B cell (primary cell): Measurements from ENCODE around the gene SS18L1. TPM values are rescaled to one million over a fixed set of nuclear protein-coding genes. Genes with fewer than 3 reads are reported as not detected.

Experiments
- ATAC-seq: fragments of 200-7000 bp; cut with Tn5 transposase; one replicate; pipeline ENCODE4 v1.10.0; 2021; ENCODE audit warnings: low read depth, mild to moderate bottlenecking, moderate number of reproducible peaks, moderate library complexity
- CTCF ChIA-PET: fragments of 350-600 bp; sonication (Branson Sonifier 250); formaldehyde crosslinking; loops from one replicate; lab custom pipeline; 2021; ENCODE audit warnings: antibody characterized with exemption, inconsistent platforms; lab: Charles Lee
- POLR2A ChIA-PET: fragments of 350-600 bp; sonication (Branson Sonifier 250); formaldehyde crosslinking; loops from one replicate; lab custom pipeline; 2021; ENCODE audit warnings: antibody characterized with exemption; lab: Charles Lee
- DNase-seq: peaks from one replicate; pipeline ENCODE4 v3.0.0; 2013
- H2AFZ ChIP-seq: 2 replicates; pipeline ENCODE4 v1.6.1; 2012; ENCODE audit warnings: mild to moderate bottlenecking, low read depth, low read length; ENCODE audit not compliant: insufficient read depth, poor library complexity, severe bottlenecking
- H3K27ac ChIP-seq, 2 donors: 1 replicate in 1 of 2; 2 replicates in 1 of 2; pipeline ENCODE4 v1.5.1; 2012 to 2013; ENCODE audit warnings: low read length in 2 of 2, mild to moderate bottlenecking in 2 of 2, moderate library complexity in 1 of 2
- H3K27me3 ChIP-seq, 4 experiments: fragments of 200-600 bp in 1 of 4; sonication (generic) in 1 of 4; replicated peaks in 1 of 4; 1 replicate in 2 of 4; 2 replicates in 2 of 4; pipeline versions ENCODE4 v1.6.1 to v1.7.0; 2013 to 2016; ENCODE audit warnings: low read length in 3 of 4, mild to moderate bottlenecking in 2 of 4, mixed read lengths in 1 of 4, moderate library complexity in 1 of 4; ENCODE audit not compliant: insufficient read depth in 4 of 4, control insufficient read depth in 3 of 4; ENCODE audit errors: control extremely low read depth in 1 of 4
- H3K36me3 ChIP-seq, 2 experiments: replicated peaks in 1 of 2; 1 replicate in 1 of 2; 2 replicates in 1 of 2; pipeline versions ENCODE4 v1.6.1 to v1.7.1; 2013; ENCODE audit warnings: low read length in 1 of 2; ENCODE audit not compliant: insufficient read depth in 2 of 2, control insufficient read depth in 1 of 2; ENCODE audit errors: control extremely low read depth in 1 of 2, extremely low read depth in 1 of 2
- H3K4me1 ChIP-seq, 2 donors: fragments of 200-600 bp in 1 of 2; sonication (generic) in 1 of 2; 1 replicate in 1 of 2; 2 replicates in 1 of 2; pipeline versions ENCODE4 v1.5.1 to v1.6.1; 2013 to 2017; ENCODE audit warnings: low read length in 2 of 2; ENCODE audit not compliant: control insufficient read depth in 2 of 2, insufficient read depth in 2 of 2
- H3K4me2 ChIP-seq: replicated peaks from 2 replicates; pipeline ENCODE3; 2012; ENCODE audit warnings: mild to moderate bottlenecking, low read depth, low read length; ENCODE audit not compliant: poor library complexity, severe bottlenecking
- H3K4me3 ChIP-seq, 5 experiments: fragments of 200-600 bp in 1 of 5; sonication (generic) in 1 of 5; 1 replicate in 3 of 5; 2 replicates in 2 of 5; pipeline versions ENCODE4 v1.5.1 to v1.7.0; 2011 to 2016; ENCODE audit warnings: low read length in 4 of 5, mild to moderate bottlenecking in 4 of 5, low read depth in 2 of 5, control low read depth in 1 of 5, moderate library complexity in 1 of 5; ENCODE audit not compliant: insufficient read depth in 1 of 5; ENCODE audit errors: control extremely low read depth in 1 of 5, extremely low read depth in 1 of 5
- H3K79me2 ChIP-seq: fragments of 200-600 bp; sonication (generic); one replicate; pipeline ENCODE4 v1.6.0; 2016; ENCODE audit warnings: low read length; ENCODE audit not compliant: control insufficient read depth, insufficient read depth
- H3K9ac ChIP-seq: fragments of 200-600 bp; sonication (generic); 2 replicates; pipeline ENCODE4 v1.6.1; 2017; ENCODE audit warnings: mild to moderate bottlenecking, low read length, moderate library complexity
- H3K9me3 ChIP-seq, 3 donors: one replicate each; pipeline versions ENCODE4 v1.6.1 to v1.7.1; 2013; ENCODE audit warnings: low read length in 2 of 3; ENCODE audit not compliant: control insufficient read depth in 2 of 3, insufficient read depth in 1 of 3; ENCODE audit errors: control extremely low read depth in 1 of 3
- H4K20me1 ChIP-seq: 2 replicates; pipeline ENCODE4 v1.6.0; 2012; ENCODE audit warnings: mild to moderate bottlenecking, low read length; ENCODE audit not compliant: insufficient read depth, control insufficient read depth, poor library complexity, severe bottlenecking
- H3K27ac Mint-ChIP-seq: one replicate; pipeline ENCODE4 v1.8.0; 2021; ENCODE audit warnings: mixed read lengths
- H3K27me3 Mint-ChIP-seq: one replicate; pipeline ENCODE4 v1.8.0; 2021; ENCODE audit warnings: mixed read lengths
- H3K4me1 Mint-ChIP-seq: one replicate; pipeline ENCODE4 v1.8.0; 2021; ENCODE audit warnings: mixed read lengths
- H3K4me3 Mint-ChIP-seq: one replicate; pipeline ENCODE4 v1.8.0; 2021; ENCODE audit warnings: mixed read lengths
- H3K9me3 Mint-ChIP-seq: one replicate; pipeline ENCODE4 v1.8.0; 2022; ENCODE audit warnings: mixed read lengths; ENCODE audit not compliant: insufficient read depth
- EZH2 ChIP-seq: IDR thresholded peaks from 2 replicates; pipeline ENCODE4 v1.6.1; 2012; ENCODE audit warnings: borderline replicate concordance, low read depth, mild to moderate bottlenecking, moderate library complexity, low read length; ENCODE audit not compliant: insufficient read depth, poor library complexity, severe bottlenecking
- whole genome bisulfite sequencing: methylation state at CpG from one replicate; pipeline ENCODE4 v1.1.5; 2013; ENCODE audit warnings: missing lambda C conversion rate; ENCODE audit not compliant: insufficient coverage; 5-methylcytosine and 5-hydroxymethylcytosine counted together
- intact Hi-C: fragments of 100-400 bp; cut with micrococcal nuclease; formaldehyde crosslinking; loops from one replicate; pipeline ENCODE4 v1.10.0; 2022
- polyA plus RNA-seq: library from polyadenylated mRNA; depleted of rRNA; stranded (reverse); fragments of >200 nt; gene quantifications from 2 replicates; pipeline ENCODE4 v1.2.3, GENCODE V29; 2012
- total RNA-seq, 2 donors: library from RNA; stranded (reverse); fragments of 120-200 nt in 1 of 2; gene quantifications; 1 replicate in 1 of 2; 2 replicates in 1 of 2; pipeline versions ENCODE4 v1.2.3 to v1.2.4, GENCODE V29; 2013 to 2022
- TF ChIP-seq, protein P1 (sequence below): fragments of 200-600 bp; IDR thresholded peaks from one replicate; pipeline ENCODE4 v1.8.0; 2022; ENCODE audit warnings: antibody characterized with exemption, mild to moderate bottlenecking

The SS18L1 gene
- total and polyA plus RNA-seq, 2 donors (not counting 1 experiment from before 2014, with no cell fraction given): 15.4 to 20.7 TPM

DNA sequence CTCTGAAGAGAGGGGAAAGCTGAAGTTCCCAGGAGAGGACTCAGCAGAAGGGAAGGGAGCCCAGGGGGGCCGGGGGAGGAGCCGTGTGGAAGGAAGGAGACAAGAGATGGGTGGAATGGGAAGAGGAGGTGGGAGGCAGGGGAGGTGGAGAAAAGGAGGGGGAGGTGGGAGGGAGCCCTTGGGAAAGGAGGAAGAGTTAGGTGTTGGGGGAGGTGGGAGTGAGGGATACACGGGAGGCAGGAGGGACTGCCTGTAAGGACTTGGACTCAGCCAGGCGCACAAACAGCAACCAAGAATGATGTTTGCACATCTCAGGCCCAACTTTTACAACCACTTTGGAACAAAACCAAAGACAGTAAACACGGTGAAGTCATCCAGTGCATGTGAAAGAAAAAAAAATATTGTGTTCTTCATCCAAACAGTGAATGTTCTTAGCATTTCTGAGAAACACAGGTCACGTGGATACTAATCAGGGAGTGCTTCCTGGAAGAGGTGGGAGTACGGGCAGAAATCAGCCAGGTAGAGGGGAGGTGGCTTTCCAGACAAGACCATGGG, 38.7 kb upstream of the SS18L1 start:
- Mint-ChIP-seq H3K27ac (no peak overlapping the region), H3K4me1 (no peaks in the 10 kb centered on the region), H3K4me3 (no peak overlapping the region), H3K27me3 (peaks cover 9% of the 10 kb centered on the region), H3K9me3 (peaks cover 14% of the 10 kb centered on the region)
- TF ChIP-seq, protein P1, sequence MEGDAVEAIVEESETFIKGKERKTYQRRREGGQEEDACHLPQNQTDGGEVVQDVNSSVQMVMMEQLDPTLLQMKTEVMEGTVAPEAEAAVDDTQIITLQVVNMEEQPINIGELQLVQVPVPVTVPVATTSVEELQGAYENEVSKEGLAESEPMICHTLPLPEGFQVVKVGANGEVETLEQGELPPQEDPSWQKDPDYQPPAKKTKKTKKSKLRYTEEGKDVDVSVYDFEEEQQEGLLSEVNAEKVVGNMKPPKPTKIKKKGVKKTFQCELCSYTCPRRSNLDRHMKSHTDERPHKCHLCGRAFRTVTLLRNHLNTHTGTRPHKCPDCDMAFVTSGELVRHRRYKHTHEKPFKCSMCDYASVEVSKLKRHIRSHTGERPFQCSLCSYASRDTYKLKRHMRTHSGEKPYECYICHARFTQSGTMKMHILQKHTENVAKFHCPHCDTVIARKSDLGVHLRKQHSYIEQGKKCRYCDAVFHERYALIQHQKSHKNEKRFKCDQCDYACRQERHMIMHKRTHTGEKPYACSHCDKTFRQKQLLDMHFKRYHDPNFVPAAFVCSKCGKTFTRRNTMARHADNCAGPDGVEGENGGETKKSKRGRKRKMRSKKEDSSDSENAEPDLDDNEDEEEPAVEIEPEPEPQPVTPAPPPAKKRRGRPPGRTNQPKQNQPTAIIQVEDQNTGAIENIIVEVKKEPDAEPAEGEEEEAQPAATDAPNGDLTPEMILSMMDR: no peak
- no peak for TF ChIP-seq EZH2
- H3K4me3 ChIP-seq: no peak overlapping the region
- 63% methylated on average over 4 of the region's 7 CpGs for WGBS
- H3K4me2 ChIP-seq: no peak overlapping the region
- ATAC-seq: no peak
- ChIA-PET CTCF (no interaction called here), POLR2A (no interaction called here)
- H3K79me2 ChIP-seq: no peaks in the 10 kb centered on the region
- H3K36me3 ChIP-seq: no peaks in the 10 kb centered on the region
- intact Hi-C loops: no loop called here
- no peak overlapping the region for H2AFZ ChIP-seq
- no peak overlapping the region for H3K27ac ChIP-seq
- no peaks in the 10 kb centered on the region for H4K20me1 ChIP-seq
- H3K9ac ChIP-seq: no peak overlapping the region
- H3K9me3 ChIP-seq: peaks cover 0 to 91% (median 46%) of the 10 kb centered on the region in 3 donors
- peaks cover 0 to 16% (median 3%) of the 10 kb centered on the region in 4 experiments for H3K27me3 ChIP-seq
- H3K4me1 ChIP-seq: no peaks in the 10 kb centered on the region
- DNase-seq: no peak

DNA sequence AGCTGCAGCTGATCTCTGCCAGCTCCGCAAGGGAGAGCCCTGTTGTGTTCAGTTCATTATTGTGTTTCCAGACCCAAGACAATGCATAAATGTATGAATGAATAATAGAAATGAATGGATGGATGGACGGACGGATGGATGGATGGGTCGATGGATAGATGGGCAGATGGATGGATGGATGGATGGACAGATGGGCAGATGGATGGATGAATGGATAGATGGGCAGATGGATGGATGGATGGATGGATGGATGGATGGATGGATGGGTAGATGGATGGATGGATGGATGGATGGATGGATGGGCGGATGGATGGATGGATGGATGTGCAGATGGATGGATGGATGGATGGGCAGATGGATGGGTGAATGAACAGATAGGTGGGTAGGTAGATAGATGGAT, 38.0 kb upstream of the SS18L1 start:
- no peak overlapping the region for H2AFZ ChIP-seq
- no peak for DNase-seq
- ChIA-PET POLR2A (no interaction called here), CTCF (no interaction called here)
- no peak overlapping the region for H3K4me3 ChIP-seq
- Mint-ChIP-seq H3K4me1 (no peaks in the 10 kb centered on the region), H3K4me3 (no peak overlapping the region), H3K27ac (no peak overlapping the region), H3K27me3 (peaks cover 9% of the 10 kb centered on the region), H3K9me3 (peaks cover 17% of the 10 kb centered on the region)
- H4K20me1 ChIP-seq: no peaks in the 10 kb centered on the region
- H3K27ac ChIP-seq: no peak overlapping the region
- TF ChIP-seq EZH2: no peak
- TF ChIP-seq, protein P1: no peak
- no peaks in the 10 kb centered on the region for H3K79me2 ChIP-seq
- H3K4me2 ChIP-seq: no peak overlapping the region
- peaks cover 0 to 91% (median 50%) of the 10 kb centered on the region in 3 donors for H3K9me3 ChIP-seq
- H3K36me3 ChIP-seq: no peaks in the 10 kb centered on the region
- intact Hi-C loops: no loop called here
- ATAC-seq: no peak
- WGBS: 89% methylated on average over 4 of the region's 5 CpGs
- H3K9ac ChIP-seq: no peak overlapping the region
- H3K27me3 ChIP-seq: peaks cover 0 to 16% (median 3%) of the 10 kb centered on the region in 4 experiments
- H3K4me1 ChIP-seq: no peaks in the 10 kb centered on the region
